IMR-90 (cell line): ENCODE results near the gene RPL36.

ENCODE experiments used
- BHLHE40 ChIP-seq: fragments of 150-350 bp; IDR thresholded peaks from 2 replicates; pipeline ENCODE4 v1.6.1; 2016; ENCODE audit warnings: mild to moderate bottlenecking, low read depth, low read length
- CEBPB ChIP-seq: IDR thresholded peaks from 2 replicates; pipeline ENCODE4 v1.6.1; 2012; ENCODE audit warnings: low read depth, low read length, improper control_type of control experiment
- FOS ChIP-seq: fragments of 150-350 bp; IDR thresholded peaks from 2 replicates; pipeline ENCODE4 v1.6.1; 2016; ENCODE audit warnings: low read depth, low read length
- MAZ ChIP-seq: IDR thresholded peaks from 2 replicates; pipeline ENCODE4 v1.6.1; 2012; ENCODE audit warnings: low read depth, mild to moderate bottlenecking, low read length, improper control_type of control experiment, moderate library complexity, borderline replicate concordance
- MXI1 ChIP-seq: IDR thresholded peaks from 2 replicates; pipeline ENCODE4 v1.6.1; 2012; ENCODE audit warnings: low read depth, mild to moderate bottlenecking, low read length, moderate library complexity, borderline replicate concordance
- POLR2A ChIP-seq: IDR thresholded peaks from 2 replicates; pipeline ENCODE4 v1.6.1; 2012; ENCODE audit warnings: mild to moderate bottlenecking, low read depth, low read length
- RAD21 ChIP-seq: IDR thresholded peaks from 2 replicates; pipeline ENCODE4 v1.6.1; 2012; ENCODE audit warnings: low read length, improper control_type of control experiment
- RCOR1 ChIP-seq: IDR thresholded peaks from 2 replicates; pipeline ENCODE4 v1.6.1; 2012; ENCODE audit warnings: mild to moderate bottlenecking, low read length, improper control_type of control experiment; ENCODE audit not compliant: insufficient replicate concordance
- RFX5 ChIP-seq: IDR thresholded peaks from 2 replicates; pipeline ENCODE4 v1.8.0; 2012; ENCODE audit warnings: low read depth, mild to moderate bottlenecking, low read length, moderate library complexity
- SMC3 ChIP-seq: fragments of 150-350 bp; IDR thresholded peaks from 2 replicates; pipeline ENCODE4 v1.6.1; 2016; ENCODE audit warnings: low read depth, mild to moderate bottlenecking, antibody characterized with exemption, low read length, moderate library complexity
- TF ChIP-seq, protein P1 (sequence below): conservative IDR thresholded peaks from 2 replicates; pipeline ENCODE4 v1.5.1; 2012; ENCODE audit warnings: mild to moderate bottlenecking, low read depth, low read length, improper control_type of control experiment
- TF ChIP-seq, protein P2 (sequence below): fragments of 150-350 bp; IDR thresholded peaks from 2 replicates; pipeline ENCODE4 v1.6.1; 2016; ENCODE audit warnings: low read depth, mild to moderate bottlenecking, low read length, moderate library complexity, borderline replicate concordance

DNA sequence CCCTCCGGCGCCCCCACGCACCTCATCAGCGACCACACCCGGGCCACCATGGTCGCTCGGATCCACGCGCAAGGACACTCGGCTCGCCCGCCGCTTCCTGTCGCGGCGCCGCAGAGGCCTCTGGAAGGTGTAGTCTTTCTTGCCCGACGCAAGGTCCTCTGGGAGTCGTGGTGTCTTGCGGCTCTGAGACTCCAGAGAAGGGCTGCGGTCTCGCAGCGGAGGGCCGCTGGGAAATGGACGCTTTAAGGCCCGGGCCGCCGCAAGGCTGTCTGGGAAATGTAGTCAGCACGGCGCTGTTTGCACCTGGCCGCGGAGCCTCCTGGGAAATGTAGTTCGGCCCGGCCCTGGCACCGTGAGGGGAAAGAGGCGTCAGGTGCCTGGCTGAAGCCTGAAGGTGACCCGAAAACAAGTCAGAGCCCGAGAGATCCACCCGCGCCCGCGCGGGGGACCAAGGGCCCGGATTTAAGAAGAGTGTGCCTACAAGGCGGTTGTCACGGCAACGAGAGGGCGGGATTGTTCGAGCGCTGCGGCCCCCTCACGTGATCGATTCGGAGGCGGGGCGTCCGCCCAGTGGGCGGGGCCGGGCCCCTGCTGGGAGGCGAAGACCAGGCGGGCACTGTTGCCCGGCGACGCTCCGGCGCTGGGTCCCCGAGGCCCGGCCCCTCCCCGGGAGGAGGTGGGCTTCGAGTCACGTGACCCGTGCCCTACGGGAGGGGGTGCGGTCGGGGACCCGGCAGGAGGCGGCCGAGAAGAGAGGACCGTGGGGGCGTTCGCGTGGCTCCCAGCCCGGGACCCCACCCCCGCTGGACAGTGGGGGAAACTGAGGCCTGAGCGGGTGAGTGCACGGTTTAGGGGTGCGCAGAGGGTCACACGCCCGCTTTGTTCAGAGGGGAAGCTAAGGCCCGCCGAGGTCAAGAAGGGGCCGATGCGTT lies 9.4 kb upstream of the RPL36 start, which contains the start of the genes HSD11B1L and MICOS13:
- TF ChIP-seq FOS, result 0 out of 2 replicates have a peak, but pooled peaks have one; percentile 11
- TF ChIP-seq, protein P1, sequence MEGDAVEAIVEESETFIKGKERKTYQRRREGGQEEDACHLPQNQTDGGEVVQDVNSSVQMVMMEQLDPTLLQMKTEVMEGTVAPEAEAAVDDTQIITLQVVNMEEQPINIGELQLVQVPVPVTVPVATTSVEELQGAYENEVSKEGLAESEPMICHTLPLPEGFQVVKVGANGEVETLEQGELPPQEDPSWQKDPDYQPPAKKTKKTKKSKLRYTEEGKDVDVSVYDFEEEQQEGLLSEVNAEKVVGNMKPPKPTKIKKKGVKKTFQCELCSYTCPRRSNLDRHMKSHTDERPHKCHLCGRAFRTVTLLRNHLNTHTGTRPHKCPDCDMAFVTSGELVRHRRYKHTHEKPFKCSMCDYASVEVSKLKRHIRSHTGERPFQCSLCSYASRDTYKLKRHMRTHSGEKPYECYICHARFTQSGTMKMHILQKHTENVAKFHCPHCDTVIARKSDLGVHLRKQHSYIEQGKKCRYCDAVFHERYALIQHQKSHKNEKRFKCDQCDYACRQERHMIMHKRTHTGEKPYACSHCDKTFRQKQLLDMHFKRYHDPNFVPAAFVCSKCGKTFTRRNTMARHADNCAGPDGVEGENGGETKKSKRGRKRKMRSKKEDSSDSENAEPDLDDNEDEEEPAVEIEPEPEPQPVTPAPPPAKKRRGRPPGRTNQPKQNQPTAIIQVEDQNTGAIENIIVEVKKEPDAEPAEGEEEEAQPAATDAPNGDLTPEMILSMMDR, result no peak
- TF ChIP-seq CEBPB, result no peak
- TF ChIP-seq BHLHE40, result peak; percentile 84
- TF ChIP-seq POLR2A, result peak; percentile 74
- no peak for TF ChIP-seq RCOR1
- TF ChIP-seq SMC3, result no peak
- peak; percentile 80; the same call in 1 of the 2 replicates for TF ChIP-seq MAZ
- TF ChIP-seq RFX5, result no peak
- TF ChIP-seq RAD21, result no peak
- TF ChIP-seq MXI1, result peak; percentile 85
- TF ChIP-seq, protein P2, sequence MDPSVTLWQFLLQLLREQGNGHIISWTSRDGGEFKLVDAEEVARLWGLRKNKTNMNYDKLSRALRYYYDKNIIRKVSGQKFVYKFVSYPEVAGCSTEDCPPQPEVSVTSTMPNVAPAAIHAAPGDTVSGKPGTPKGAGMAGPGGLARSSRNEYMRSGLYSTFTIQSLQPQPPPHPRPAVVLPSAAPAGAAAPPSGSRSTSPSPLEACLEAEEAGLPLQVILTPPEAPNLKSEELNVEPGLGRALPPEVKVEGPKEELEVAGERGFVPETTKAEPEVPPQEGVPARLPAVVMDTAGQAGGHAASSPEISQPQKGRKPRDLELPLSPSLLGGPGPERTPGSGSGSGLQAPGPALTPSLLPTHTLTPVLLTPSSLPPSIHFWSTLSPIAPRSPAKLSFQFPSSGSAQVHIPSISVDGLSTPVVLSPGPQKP, result no peak
